Measurements from ENCODE around the gene TBC1D2. TPM values are rescaled to one million over a fixed set of nuclear protein-coding genes. Genes with fewer than 3 reads are reported as not detected.

The TBC1D2 gene
- total and polyA plus RNA-seq, 2 donors (not counting 3 experiments of a cell fraction or from before 2014, with no cell fraction given) = 3.4 to 4.5 TPM

DNA sequence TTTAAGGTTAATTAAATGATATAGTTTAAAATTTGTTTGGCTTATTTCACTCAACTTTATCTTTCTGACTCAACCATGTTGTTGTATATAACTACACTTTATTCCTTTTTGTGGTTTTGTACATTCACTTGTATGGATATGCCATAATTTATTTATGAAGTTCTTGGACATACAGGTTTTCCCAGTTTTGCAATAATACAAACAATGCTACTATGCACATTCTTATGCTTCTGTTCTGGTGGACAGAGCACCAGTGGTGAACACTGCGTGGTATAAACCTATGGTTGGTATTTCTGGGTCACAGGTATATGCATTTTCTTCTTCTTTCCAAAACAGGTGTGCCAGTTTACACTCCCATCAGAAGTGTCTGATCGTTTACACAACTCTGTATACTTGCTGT, 100.8 kb downstream of the TBC1D2 start:
- H3K27ac ChIP-seq (ENCODE audit: insufficient read depth, low read depth, low read length) = no peak overlapping the region
- ChIA-PET POLR2A (no interaction called here), CTCF (no interaction called here)
- no peaks in the 10 kb centered on the region for H3K4me1 ChIP-seq (ENCODE audit: control insufficient read depth, extremely low read depth, insufficient read depth, low read length)
- H3K4me2 ChIP-seq (ENCODE audit: insufficient read depth, low read length) = no peak overlapping the region
- no peak overlapping the region for H3K4me3 ChIP-seq (replicated peaks in 1 of 3; ENCODE audit: insufficient read depth in 1 of 3, low read depth in 1 of 3, low read length in 3 of 3)
- H3K9me1 ChIP-seq (replicated peaks; ENCODE audit: control insufficient read depth, extremely low read depth, insufficient read depth, low read length) = no peaks in the 10 kb centered on the region
- intact Hi-C loops (cut with micrococcal nuclease) = no loop called here
- no peaks in the 10 kb centered on the region for H3K27me3 ChIP-seq (ENCODE audit: control insufficient read depth in 2 of 2, insufficient read depth in 2 of 2, low read length in 2 of 2)
- H3K9me3 ChIP-seq (replicated peaks; ENCODE audit: control insufficient read depth, insufficient read depth, low read length) = no peaks in the 10 kb centered on the region
- BruUV-seq (replicated peaks) = no TSS peak
- no peak overlapping the region for H2AFZ ChIP-seq (ENCODE audit: low read depth, low read length)
- no peaks in the 10 kb centered on the region for H3K36me3 ChIP-seq (ENCODE audit: control insufficient read depth in 2 of 2, extremely low read depth in 1 of 2, insufficient read depth in 2 of 2, low read length in 2 of 2)
- DNase-seq (ENCODE audit: low read depth, low spot score) (no peak), FAIRE-seq (no peak)
- H3K79me2 ChIP-seq (ENCODE audit: control insufficient read depth, insufficient read depth, low read length) = no peaks in the 10 kb centered on the region
- H4K20me1 ChIP-seq (replicated peaks; ENCODE audit: control insufficient read depth, extremely low read depth, insufficient read depth, low read length) = no peaks in the 10 kb centered on the region
- no peak overlapping the region for H3K9ac ChIP-seq (replicated peaks; ENCODE audit: extremely low read depth, insufficient read depth, low read length)
- no peak for TF ChIP-seq MYC (IDR thresholded peaks at IDR 0.05; ENCODE audit: low read depth, low read length)
- dilution Hi-C loops (cut with MboI; ENCODE audit: extremely low pct_ligation_motif_present, low sequenced_read_pairs) = no loop called here

- POLR2A ChIA-PET = no interaction called here
- H3K9me1 ChIP-seq (replicated peaks; ENCODE audit: control insufficient read depth, extremely low read depth, insufficient read depth, low read length) = no peaks in the 10 kb centered on the region
- intact Hi-C loops (cut with micrococcal nuclease) (no loop called here), dilution Hi-C loops (cut with MboI; ENCODE audit: extremely low pct_ligation_motif_present, low sequenced_read_pairs) (no loop called here)
- H3K9ac ChIP-seq (replicated peaks; ENCODE audit: extremely low read depth, insufficient read depth, low read length) = no peak overlapping the region
- no peaks in the 10 kb centered on the region for H4K20me1 ChIP-seq (replicated peaks; ENCODE audit: control insufficient read depth, extremely low read depth, insufficient read depth, low read length)
- no peak overlapping the region for H2AFZ ChIP-seq (ENCODE audit: low read depth, low read length)
- BruUV-seq (replicated peaks) = no TSS peak
- no peaks in the 10 kb centered on the region for H3K79me2 ChIP-seq (ENCODE audit: control insufficient read depth, insufficient read depth, low read length)
- H3K36me3 ChIP-seq (ENCODE audit: control insufficient read depth in 2 of 2, extremely low read depth in 1 of 2, insufficient read depth in 2 of 2, low read length in 2 of 2) = no peaks in the 10 kb centered on the region
- H3K4me2 ChIP-seq (ENCODE audit: insufficient read depth, low read length) = no peak overlapping the region
- CTCF ChIA-PET = no interaction called here
- no peak overlapping the region for H3K27ac ChIP-seq (ENCODE audit: insufficient read depth, low read depth, low read length)
- TF ChIP-seq GATA2 (IDR thresholded peaks at IDR 0.05; ENCODE audit: insufficient read depth, insufficient read length, low read depth, low read length) (no peak), POLR2A (IDR thresholded peaks at IDR 0.05; ENCODE audit: low read depth, low read length) (no peak), FOS (IDR thresholded peaks at IDR 0.05; ENCODE audit: borderline replicate concordance, insufficient read depth, low read length) (no peak), JUN (IDR thresholded peaks at IDR 0.05; ENCODE audit: borderline replicate concordance, insufficient read depth, insufficient read length, low read depth) (no peak), MYC (IDR thresholded peaks at IDR 0.05; ENCODE audit: low read depth, low read length) (no peak), MAX (IDR thresholded peaks at IDR 0.05; ENCODE audit: insufficient read depth, insufficient read length) (no peak), EZH2 (IDR thresholded peaks at IDR 0.05; ENCODE audit: borderline replicate concordance, low read depth, low read length, severe bottlenecking) (no peak), POLR2AphosphoS5 (IDR thresholded peaks at IDR 0.05; ENCODE audit: insufficient read depth, low read depth, low read length) (no peak)
- TF ChIP-seq, protein P1, sequence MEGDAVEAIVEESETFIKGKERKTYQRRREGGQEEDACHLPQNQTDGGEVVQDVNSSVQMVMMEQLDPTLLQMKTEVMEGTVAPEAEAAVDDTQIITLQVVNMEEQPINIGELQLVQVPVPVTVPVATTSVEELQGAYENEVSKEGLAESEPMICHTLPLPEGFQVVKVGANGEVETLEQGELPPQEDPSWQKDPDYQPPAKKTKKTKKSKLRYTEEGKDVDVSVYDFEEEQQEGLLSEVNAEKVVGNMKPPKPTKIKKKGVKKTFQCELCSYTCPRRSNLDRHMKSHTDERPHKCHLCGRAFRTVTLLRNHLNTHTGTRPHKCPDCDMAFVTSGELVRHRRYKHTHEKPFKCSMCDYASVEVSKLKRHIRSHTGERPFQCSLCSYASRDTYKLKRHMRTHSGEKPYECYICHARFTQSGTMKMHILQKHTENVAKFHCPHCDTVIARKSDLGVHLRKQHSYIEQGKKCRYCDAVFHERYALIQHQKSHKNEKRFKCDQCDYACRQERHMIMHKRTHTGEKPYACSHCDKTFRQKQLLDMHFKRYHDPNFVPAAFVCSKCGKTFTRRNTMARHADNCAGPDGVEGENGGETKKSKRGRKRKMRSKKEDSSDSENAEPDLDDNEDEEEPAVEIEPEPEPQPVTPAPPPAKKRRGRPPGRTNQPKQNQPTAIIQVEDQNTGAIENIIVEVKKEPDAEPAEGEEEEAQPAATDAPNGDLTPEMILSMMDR (IDR thresholded peaks at IDR 0.05; ENCODE audit: extremely low read depth in 1 of 2, insufficient read depth in 1 of 2, low read depth in 1 of 2, low read length in 2 of 2) = no peak
- no peaks in the 10 kb centered on the region for H3K4me1 ChIP-seq (ENCODE audit: control insufficient read depth, extremely low read depth, insufficient read depth, low read length)
- H3K27me3 ChIP-seq (ENCODE audit: control insufficient read depth in 2 of 2, insufficient read depth in 2 of 2, low read length in 2 of 2) = peaks cover 0 to 2% of the 10 kb centered on the region in 2 experiments
- FAIRE-seq (no peak), DNase-seq (ENCODE audit: low read depth, low spot score) (no peak)
- no peaks in the 10 kb centered on the region for H3K9me3 ChIP-seq (replicated peaks; ENCODE audit: control insufficient read depth, insufficient read depth, low read length)
- H3K4me3 ChIP-seq (replicated peaks in 1 of 3; ENCODE audit: insufficient read depth in 1 of 3, low read depth in 1 of 3, low read length in 3 of 3) = no peak overlapping the region
Measured at GRCh38 chr9:98152526-98152925, 102.9 kb downstream of the TBC1D2 start.

Data from endothelial cell of umbilical vein (primary cell).